ENCODE results near the gene PLET1.

DNA sequence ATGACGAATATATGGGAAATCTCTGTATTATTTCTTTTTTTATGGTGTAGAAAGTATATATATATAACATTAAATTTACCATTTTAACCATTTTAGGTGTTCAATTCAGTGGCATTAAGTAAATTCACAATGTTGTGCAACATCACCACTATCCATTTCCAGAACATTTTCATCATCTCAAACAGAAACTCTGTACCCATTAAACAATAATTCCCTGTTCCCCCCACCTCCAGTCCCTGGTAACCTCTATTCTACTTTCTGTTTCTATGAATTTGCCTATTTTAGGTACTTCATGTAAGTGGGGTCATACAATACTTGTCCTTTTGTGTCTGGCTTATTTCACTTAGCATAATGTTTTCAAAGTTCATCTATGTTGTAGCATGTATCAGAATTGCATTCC is 49.8 kb downstream of the PLET1 start:
- TF ChIP-seq JUNB (CRISPR knock-in tag; conservative IDR thresholded peaks at IDR 0.05) (no peak), ZNF224 (CRISPR knock-in tag; IDR thresholded peaks at IDR 0.05) (no peak), POLR2A (conservative IDR thresholded peaks at IDR 0.05) (no peak), SPI1 (IDR thresholded peaks at IDR 0.05; ENCODE audit: borderline replicate concordance, low read depth, low read length) (no peak), FOXM1 (IDR thresholded peaks at IDR 0.05; ENCODE audit: low read depth) (no peak), FOXM1 (CRISPR knock-in tag; IDR thresholded peaks at IDR 0.05; ENCODE audit: low read depth) (no peak), NFIC (IDR thresholded peaks at IDR 0.05) (no peak)
- TF ChIP-seq, protein P1, sequence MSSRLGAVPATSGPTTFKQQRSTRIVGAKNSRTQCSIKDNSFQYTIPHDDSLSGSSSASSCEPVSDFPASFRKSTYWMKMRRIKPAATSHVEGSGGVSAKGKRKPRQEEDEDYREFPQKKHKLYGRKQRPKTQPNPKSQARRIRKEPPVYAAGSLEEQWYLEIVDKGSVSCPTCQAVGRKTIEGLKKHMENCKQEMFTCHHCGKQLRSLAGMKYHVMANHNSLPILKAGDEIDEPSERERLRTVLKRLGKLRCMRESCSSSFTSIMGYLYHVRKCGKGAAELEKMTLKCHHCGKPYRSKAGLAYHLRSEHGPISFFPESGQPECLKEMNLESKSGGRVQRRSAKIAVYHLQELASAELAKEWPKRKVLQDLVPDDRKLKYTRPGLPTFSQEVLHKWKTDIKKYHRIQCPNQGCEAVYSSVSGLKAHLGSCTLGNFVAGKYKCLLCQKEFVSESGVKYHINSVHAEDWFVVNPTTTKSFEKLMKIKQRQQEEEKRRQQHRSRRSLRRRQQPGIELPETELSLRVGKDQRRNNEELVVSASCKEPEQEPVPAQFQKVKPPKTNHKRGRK (tag; IDR thresholded peaks at IDR 0.05), result no peak
- TF ChIP-seq, protein P2, sequence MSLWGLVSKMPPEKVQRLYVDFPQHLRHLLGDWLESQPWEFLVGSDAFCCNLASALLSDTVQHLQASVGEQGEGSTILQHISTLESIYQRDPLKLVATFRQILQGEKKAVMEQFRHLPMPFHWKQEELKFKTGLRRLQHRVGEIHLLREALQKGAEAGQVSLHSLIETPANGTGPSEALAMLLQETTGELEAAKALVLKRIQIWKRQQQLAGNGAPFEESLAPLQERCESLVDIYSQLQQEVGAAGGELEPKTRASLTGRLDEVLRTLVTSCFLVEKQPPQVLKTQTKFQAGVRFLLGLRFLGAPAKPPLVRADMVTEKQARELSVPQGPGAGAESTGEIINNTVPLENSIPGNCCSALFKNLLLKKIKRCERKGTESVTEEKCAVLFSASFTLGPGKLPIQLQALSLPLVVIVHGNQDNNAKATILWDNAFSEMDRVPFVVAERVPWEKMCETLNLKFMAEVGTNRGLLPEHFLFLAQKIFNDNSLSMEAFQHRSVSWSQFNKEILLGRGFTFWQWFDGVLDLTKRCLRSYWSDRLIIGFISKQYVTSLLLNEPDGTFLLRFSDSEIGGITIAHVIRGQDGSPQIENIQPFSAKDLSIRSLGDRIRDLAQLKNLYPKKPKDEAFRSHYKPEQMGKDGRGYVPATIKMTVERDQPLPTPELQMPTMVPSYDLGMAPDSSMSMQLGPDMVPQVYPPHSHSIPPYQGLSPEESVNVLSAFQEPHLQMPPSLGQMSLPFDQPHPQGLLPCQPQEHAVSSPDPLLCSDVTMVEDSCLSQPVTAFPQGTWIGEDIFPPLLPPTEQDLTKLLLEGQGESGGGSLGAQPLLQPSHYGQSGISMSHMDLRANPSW (CRISPR knock-in tag; IDR thresholded peaks at IDR 0.05), result no peak
